GM12872 (cell line): ENCODE measurements around the gene USB1.

Experiments
- CTCF ChIP-seq: IDR thresholded peaks from 3 replicates; pipeline ENCODE4 v1.5.1; 2011; ENCODE audit warnings: low read depth, mild to moderate bottlenecking, low read length, moderate library complexity; ENCODE audit not compliant: insufficient read depth

Gene USB1

GRCh38 chr16:58027916-58028455, 26.8 kb downstream of the USB1 start:
- TF ChIP-seq CTCF, result no peak

GRCh38 chr16:58028541-58029070, 27.4 kb downstream of the USB1 start:
- no peak for TF ChIP-seq CTCF

GRCh38 chr16:58029410-58029809, 28.2 kb downstream of the USB1 start:
- TF ChIP-seq CTCF, result no peak

GRCh38 chr16:58030136-58030840, 29.1 kb downstream of the USB1 start:
- no peak for TF ChIP-seq CTCF

- no peak for TF ChIP-seq CTCF
These were observed 30.0 kb downstream of the USB1 start for GRCh38 chr16:58031016-58031800.

GRCh38 chr16:58032710-58033293, 31.6 kb downstream of the USB1 start:
- no peak for TF ChIP-seq CTCF

- TF ChIP-seq CTCF, result no peak
These were observed 33.0 kb downstream of the USB1 start for GRCh38 chr16:58034128-58034685.
